Esophagus muscularis mucosa (tissue), 4 donors: Measurements from ENCODE around the gene SLC4A3. TPM values are rescaled to one million over a fixed set of nuclear protein-coding genes. Genes with fewer than 3 reads are reported as not detected.

Source experiments
- DNase-seq: peaks from one replicate; pipeline ENCODE4 v3.0.0-alpha.2; 2017; ENCODE audit errors: extremely low spot score
- H3K27ac ChIP-seq, 4 donors: fragments of 200-600 bp; sonication (generic); replicated peaks in 1 of 4; 1 replicate in 3 of 4; 2 replicates in 1 of 4; pipeline ENCODE4 v1.5.1; 2016 to 2019; ENCODE audit warnings: mild to moderate bottlenecking in 1 of 4
- H3K27me3 ChIP-seq, 4 donors: fragments of 200-600 bp; sonication (generic); one replicate each; pipeline versions ENCODE4 v1.5.1 to v1.6.0; 2016 to 2019
- H3K36me3 ChIP-seq, 4 donors: fragments of 200-600 bp; sonication (generic); one replicate each; pipeline ENCODE4 v1.5.1; 2016 to 2019
- H3K4me1 ChIP-seq, 4 donors: fragments of 200-600 bp; sonication (generic); one replicate each; pipeline ENCODE4 v1.5.1; 2016 to 2019
- H3K4me3 ChIP-seq, 4 donors: fragments of 200-600 bp; sonication (generic); 1 replicate in 2 of 4; 2 replicates in 2 of 4; pipeline ENCODE4 v1.5.1; 2016 to 2019; ENCODE audit warnings: mild to moderate bottlenecking in 4 of 4, moderate library complexity in 1 of 4
- H3K9me3 ChIP-seq, 4 donors: fragments of 200-600 bp; sonication (generic); 1 replicate in 3 of 4; 2 replicates in 1 of 4; pipeline ENCODE4 v1.5.1; 2016 to 2019
- EP300 ChIP-seq: sonication (generic); formaldehyde crosslinking; IDR thresholded peaks from one replicate; pipeline ENCODE4 v1.6.1; 2017; ENCODE audit warnings: antibody characterized with exemption
- POLR2A ChIP-seq: fragments of 450-650 bp; IDR thresholded peaks from one replicate; pipeline ENCODE4 v1.6.1; 2017; ENCODE audit warnings: antibody characterized with exemption, moderate library complexity, mild to moderate bottlenecking, low read depth
- POLR2AphosphoS5 ChIP-seq, 2 donors: sonication (generic); formaldehyde crosslinking; IDR thresholded peaks; one replicate each; pipeline ENCODE4 v1.6.1; 2017; ENCODE audit warnings: antibody characterized with exemption in 2 of 2
- WGBS: methylation state at CpG from one replicate; pipeline ENCODE4 v1.1.5; 2018; 5-methylcytosine and 5-hydroxymethylcytosine counted together
- intact Hi-C: fragments of 100-400 bp; cut with DNase I; formaldehyde crosslinking; loops from one replicate; pipeline ENCODE4 v1.15.1; 2023
- total RNA-seq, 4 donors: library from RNA; depleted of rRNA; stranded (reverse); fragments of >200 nt; gene quantifications; one replicate each; pipeline versions ENCODE4 v1.1.0 to v1.2.1, GENCODE V29; 2016
- TF ChIP-seq, protein P1 (sequence below), 3 experiments: fragments of 200-600 bp in 2 of 3; fragments of 450-650 bp in 1 of 3; sonication (generic) in 2 of 3; IDR thresholded peaks; one replicate each; pipeline ENCODE4 v1.5.1; 2017 to 2019; ENCODE audit warnings: antibody characterized with exemption in 3 of 3, mild to moderate bottlenecking in 2 of 3, moderate library complexity in 1 of 3

Gene SLC4A3
- total RNA-seq, 4 donors from 2014 or later, result 15.0 to 30.4 (median 20.5) TPM

DNA sequence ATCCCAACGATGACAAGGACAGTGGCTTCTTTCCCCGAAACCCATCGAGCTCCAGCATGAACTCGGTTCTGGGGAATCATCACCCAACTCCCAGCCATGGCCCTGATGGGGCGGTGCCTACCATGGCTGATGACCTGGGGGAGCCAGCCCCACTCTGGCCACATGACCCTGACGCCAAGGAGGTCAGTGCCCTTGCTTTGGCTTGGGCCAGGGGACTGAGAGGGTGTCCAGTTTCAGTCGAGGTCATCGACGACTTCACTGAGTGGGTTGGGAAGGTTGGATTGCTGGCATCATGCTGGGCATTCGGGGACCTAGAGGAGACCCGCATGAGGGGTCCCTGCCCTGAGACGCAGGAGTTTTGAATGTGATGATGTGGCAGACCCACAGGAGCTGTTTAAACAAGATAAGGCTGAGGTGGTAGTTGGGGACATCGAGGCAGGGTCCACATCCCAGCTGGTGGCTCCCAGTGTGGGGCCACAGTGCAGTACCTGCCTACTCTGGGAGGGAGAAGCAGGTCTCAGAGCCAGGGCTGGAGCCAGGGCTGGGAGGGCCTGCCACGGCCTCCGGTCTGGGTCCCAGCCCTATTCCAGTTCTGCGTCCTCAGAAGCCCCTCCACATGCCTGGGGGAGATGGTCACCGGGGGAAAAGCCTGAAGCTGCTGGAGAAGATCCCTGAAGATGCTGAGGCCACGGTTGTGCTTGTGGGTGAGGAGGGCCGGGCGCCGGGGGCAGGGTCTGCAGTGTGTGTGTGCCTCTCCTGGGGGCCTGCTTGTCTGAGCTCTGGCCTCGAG, 6.0 kb downstream of the SLC4A3 start:
- no peak overlapping the region for H3K27ac ChIP-seq
- intact Hi-C loops, result no loop called here
- no peak overlapping the region for H3K4me3 ChIP-seq
- H3K36me3 ChIP-seq, result peaks cover 0 to 53% (median 42%) of the 10 kb centered on the region in 4 donors
- TF ChIP-seq, protein P1, sequence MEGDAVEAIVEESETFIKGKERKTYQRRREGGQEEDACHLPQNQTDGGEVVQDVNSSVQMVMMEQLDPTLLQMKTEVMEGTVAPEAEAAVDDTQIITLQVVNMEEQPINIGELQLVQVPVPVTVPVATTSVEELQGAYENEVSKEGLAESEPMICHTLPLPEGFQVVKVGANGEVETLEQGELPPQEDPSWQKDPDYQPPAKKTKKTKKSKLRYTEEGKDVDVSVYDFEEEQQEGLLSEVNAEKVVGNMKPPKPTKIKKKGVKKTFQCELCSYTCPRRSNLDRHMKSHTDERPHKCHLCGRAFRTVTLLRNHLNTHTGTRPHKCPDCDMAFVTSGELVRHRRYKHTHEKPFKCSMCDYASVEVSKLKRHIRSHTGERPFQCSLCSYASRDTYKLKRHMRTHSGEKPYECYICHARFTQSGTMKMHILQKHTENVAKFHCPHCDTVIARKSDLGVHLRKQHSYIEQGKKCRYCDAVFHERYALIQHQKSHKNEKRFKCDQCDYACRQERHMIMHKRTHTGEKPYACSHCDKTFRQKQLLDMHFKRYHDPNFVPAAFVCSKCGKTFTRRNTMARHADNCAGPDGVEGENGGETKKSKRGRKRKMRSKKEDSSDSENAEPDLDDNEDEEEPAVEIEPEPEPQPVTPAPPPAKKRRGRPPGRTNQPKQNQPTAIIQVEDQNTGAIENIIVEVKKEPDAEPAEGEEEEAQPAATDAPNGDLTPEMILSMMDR (IDR thresholded peaks at IDR 0.05), result no peak
- TF ChIP-seq POLR2A, result no peak
- TF ChIP-seq EP300, result no peak
- TF ChIP-seq POLR2AphosphoS5 (IDR thresholded peaks at IDR 0.05), result no peak
- peaks cover 1 to 7% (median 6%) of the 10 kb centered on the region in 4 donors for H3K4me1 ChIP-seq
- DNase-seq, result no peak
- WGBS, result 89% methylated on average over 22 of the region's 22 CpGs
- peaks cover 0 to 7% (median 0%) of the 10 kb centered on the region in 4 donors for H3K27me3 ChIP-seq
- no peaks in the 10 kb centered on the region for H3K9me3 ChIP-seq

DNA sequence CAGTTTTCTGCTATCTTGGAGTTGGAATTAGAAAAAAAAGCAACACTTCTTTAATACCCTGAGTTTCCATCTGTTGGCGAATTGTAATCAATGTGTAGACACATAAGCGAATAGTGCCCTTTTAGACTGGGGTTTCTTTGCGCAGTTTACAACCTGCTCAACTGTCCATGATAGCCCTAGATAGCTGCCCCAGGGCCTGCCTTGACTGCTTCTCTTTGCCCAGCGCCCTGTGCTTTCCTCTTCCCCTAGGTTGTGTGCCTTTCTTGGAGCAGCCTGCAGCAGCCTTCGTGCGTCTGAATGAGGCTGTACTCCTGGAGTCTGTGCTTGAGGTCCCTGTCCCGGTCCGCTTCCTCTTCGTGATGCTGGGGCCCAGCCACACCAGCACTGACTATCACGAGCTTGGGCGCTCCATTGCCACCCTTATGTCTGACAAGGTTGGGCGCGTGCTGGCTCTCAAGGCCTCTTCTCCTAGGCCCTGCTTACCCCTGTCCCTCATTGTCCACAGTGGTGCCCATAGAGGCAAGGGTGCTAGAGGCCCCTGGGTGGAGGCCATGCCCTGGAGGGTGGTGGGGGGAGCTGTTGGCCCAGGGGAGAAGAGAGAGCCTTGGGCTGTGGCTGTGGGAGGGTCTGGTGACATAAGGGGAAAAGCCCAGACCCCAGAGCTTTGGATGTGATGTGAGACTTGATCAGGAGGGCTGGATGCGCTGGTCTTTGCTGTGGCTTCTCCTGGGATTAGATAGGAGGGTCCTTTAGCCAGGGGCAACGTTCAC, 6.9 kb downstream of the SLC4A3 start:
- Histone ChIP-seq H3K27me3 (no peaks in the 10 kb centered on the region), H3K9me3 (no peaks in the 10 kb centered on the region), H3K36me3 (peaks cover 0 to 56% (median 44%) of the 10 kb centered on the region in 4 donors), H3K27ac (no peak overlapping the region), H3K4me1 (peaks cover 0 to 7% (median 0%) of the 10 kb centered on the region in 4 donors), H3K4me3 (no peak overlapping the region)
- 82% methylated on average over 8 of the region's 15 CpGs for WGBS
- TF ChIP-seq EP300, result no peak
- TF ChIP-seq POLR2A, result no peak
- TF ChIP-seq, protein P1 (IDR thresholded peaks at IDR 0.05), result no peak
- no peak for TF ChIP-seq POLR2AphosphoS5 (IDR thresholded peaks at IDR 0.05)
- intact Hi-C loops, result no loop called here
- no peak for DNase-seq

DNA sequence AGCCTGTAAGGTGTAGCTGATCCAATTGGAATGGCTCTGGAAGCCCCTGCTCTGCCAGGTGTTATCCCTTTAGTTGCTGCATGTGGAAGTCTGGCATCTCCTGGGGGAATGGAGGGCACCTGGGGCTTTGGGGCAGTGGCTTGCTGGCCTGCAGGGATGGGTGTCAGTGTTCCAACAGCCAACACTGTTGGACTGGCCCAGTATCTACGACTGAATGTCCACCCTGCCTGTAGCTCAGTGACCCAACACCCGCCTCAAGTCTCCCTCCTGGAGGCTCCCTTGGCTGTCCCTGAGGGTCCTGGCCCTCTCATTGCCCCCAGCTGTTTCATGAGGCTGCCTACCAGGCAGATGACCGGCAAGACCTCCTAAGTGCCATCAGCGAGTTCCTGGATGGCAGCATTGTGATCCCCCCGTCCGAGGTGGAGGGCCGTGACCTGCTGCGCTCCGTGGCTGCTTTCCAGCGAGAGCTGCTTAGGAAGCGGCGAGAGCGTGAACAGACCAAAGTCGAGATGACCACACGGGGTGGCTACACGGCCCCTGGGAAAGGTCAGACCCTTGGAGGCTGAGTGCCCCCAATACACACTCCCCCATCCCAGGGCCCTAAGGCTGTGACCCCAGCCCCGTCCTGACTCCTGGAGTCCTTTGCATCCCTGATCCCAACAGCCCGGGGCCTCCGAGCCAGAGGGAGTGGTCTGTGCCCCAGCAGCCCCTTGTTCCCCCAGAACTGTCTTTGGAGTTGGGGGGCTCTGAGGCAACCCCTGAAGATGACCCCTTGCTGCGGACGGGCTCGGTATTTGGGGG, 7.7 kb downstream of the SLC4A3 start:
- no peak for TF ChIP-seq POLR2AphosphoS5 (IDR thresholded peaks at IDR 0.05)
- TF ChIP-seq EP300, result no peak
- TF ChIP-seq, protein P1 (IDR thresholded peaks at IDR 0.05), result no peak
- TF ChIP-seq POLR2A, result no peak
- Histone ChIP-seq H3K27me3 (no peaks in the 10 kb centered on the region), H3K4me3 (no peak overlapping the region), H3K27ac (no peak overlapping the region), H3K4me1 (peaks cover 0 to 7% (median 0%) of the 10 kb centered on the region in 4 donors), H3K9me3 (no peaks in the 10 kb centered on the region), H3K36me3 (peaks cover 0 to 61% (median 45%) of the 10 kb centered on the region in 4 donors)
- 92% methylated on average over 18 of the region's 22 CpGs for WGBS
- intact Hi-C loops, result no loop called here
- no peak for DNase-seq

DNA sequence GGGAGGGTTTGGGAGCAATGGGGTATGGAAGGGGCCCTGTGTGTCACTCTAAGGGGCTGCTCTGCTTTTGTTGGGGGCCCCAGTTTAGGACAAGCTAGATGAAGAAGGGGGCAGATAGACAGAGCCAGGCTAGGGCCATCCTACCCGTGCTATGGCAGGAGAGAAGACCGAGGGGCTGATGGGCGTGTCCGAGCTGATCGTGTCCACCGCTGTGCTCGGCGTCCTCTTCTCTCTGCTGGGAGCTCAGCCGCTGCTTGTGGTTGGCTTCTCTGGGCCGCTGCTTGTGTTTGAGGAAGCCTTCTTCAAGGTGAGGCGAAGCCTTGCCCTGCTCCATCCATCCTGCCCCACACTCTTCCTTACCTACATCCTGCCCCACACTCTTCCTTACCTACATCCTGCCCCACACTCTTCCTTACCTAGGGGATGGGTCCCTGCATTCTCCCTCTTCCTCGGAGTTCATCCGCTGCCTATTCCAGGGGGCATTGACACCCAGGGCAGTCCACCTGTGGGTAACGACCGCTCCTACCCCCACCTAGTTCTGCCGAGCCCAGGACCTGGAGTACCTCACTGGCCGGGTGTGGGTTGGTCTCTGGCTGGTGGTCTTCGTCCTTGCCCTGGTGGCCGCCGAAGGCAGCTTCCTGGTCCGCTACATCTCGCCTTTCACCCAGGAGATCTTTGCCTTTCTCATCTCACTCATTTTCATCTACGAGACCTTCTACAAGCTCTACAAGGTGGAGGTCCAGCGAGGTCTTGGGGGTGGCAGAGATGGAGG, 8.9 kb downstream of the SLC4A3 start:
- Histone ChIP-seq H3K27ac (no peak overlapping the region), H3K4me3 (no peak overlapping the region), H3K36me3 (peaks cover 0 to 72% (median 48%) of the 10 kb centered on the region in 4 donors), H3K27me3 (no peaks in the 10 kb centered on the region), H3K4me1 (peaks cover 0 to 7% (median 0%) of the 10 kb centered on the region in 4 donors), H3K9me3 (no peaks in the 10 kb centered on the region)
- intact Hi-C loops, result no loop called here
- WGBS, result 85% methylated on average over 24 of the region's 24 CpGs
- DNase-seq, result no peak
- TF ChIP-seq EP300 (no peak), POLR2A (no peak)
